NCI-H1436 treated with DMSO at 0.1 percent for 48 hours (cell line): ENCODE data around the gene RERE.
"Not testable (repeated sequence)": the region's sequence is repeated elsewhere in the genome, so short reads cannot be mapped to it uniquely, and the experiment has no call there.

Experiments used
- DNase-seq: peaks from one replicate; lab custom pipeline; 2025; lab: John Stamatoyannopoulos, UW

Gene RERE

GRCh38 chr1:8380310-8380709, 437.1 kb downstream of the RERE start:
- DNase-seq: not testable (repeated sequence)

GRCh38 chr1:8379513-8380186, 437.8 kb downstream of the RERE start:
- no peak for DNase-seq

- no peak for DNase-seq
Observed at GRCh38 chr1:8378981-8379470, 438.4 kb downstream of the RERE start.

- no peak for DNase-seq
Observed at GRCh38 chr1:8378178-8378577, 439.3 kb downstream of the RERE start.

DNA sequence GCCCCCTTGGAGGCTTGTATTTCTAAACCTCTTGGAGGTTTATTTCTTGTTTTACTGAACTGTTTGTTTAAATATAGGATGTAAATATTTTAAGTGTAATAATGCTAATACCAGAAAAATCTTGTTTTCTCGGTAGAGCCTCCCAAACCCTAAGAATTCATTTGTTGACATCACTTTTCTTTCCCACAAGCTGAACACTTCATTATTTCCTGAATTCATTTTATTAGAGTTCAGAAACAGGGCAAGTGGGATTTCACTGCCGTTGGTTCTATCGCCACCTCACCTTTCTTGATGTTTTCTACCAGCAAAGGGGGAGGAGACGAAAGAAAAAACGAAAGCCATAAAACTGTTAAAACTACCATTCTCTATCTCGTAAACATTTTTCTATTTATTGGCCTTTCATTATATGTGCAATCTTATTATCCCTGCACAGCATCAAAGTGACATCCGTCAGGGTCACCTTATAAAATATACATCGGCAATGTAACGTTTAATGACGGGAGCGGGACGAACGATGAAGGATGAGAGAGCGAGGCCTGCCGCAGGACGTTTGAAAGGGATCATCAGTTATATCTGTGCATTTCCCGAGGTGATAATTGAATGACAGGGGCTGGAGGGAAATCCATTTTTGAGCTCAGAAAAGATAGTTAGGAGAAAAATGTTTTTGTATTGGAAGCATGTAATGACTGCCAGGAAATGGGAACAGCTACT, 440.0 kb downstream of the RERE start:
- no peak for DNase-seq

DNA sequence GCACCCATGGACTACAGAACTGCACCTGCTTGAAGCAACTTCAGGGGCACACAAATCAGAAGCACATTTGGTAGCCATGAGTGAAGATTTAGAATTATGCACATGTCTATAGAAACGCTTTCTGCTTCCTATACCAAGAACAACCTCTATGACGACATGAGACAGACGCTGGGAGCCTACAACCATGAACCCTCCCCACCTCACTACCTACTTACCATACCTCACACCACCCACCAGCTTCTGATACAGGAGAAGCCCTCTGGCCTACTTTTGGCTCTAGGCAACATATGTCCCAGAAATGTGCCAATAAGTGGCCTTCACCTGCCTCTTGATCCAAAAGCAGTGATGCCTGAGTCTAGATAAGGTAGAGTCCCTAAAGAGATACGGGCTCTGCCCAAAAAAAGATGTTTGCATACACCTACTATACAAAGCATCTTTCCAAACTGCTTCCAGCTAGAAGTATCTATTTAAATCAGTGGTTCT, 441.0 kb downstream of the RERE start:
- DNase-seq: no peak

DNA sequence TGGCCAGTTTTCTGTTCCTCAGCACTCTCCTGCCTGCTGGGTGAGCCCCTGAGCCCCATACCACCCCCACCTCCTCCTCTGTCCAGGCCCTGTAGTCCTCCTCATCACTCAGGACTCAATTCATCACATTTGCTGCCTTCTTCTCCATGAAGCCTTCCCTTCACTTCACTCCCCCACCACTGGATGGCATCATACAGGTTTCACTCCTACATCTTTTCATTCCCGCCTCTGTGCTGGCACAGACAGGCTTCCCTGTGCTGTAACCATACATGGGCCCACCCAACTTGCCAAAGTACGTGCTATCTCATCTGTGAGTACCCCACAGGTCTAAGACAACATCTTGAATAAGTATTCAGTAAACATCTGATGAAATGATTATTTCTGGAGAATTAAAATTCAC, 442.6 kb downstream of the RERE start:
- no peak for DNase-seq

GRCh38 chr1:8374356-8374755, 443.1 kb downstream of the RERE start:
- no peak for DNase-seq

GRCh38 chr1:8373581-8374241, 443.7 kb downstream of the RERE start:
- DNase-seq: no peak

DNA sequence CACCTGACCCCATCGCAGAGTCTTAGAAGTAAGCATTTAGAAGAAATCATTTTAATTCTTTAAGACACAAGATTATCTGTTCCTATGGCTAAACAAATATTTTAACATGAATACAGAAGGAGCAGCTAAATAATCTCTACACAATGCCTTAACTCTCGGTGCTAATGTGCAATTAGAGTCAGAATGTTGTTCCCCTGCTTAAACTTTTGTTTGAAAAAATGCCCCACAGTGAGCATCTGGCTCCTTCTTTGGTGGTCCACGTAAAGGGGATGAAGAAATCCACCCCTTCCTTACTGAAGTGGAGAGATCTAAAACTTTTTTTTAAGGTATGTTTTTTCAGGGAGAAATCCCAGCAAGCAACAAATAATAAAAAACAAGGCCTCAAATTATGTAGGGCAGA, 444.3 kb downstream of the RERE start:
- no peak for DNase-seq

GRCh38 chr1:8371372-8371991, 446.0 kb downstream of the RERE start:
- DNase-seq: no peak

DNA sequence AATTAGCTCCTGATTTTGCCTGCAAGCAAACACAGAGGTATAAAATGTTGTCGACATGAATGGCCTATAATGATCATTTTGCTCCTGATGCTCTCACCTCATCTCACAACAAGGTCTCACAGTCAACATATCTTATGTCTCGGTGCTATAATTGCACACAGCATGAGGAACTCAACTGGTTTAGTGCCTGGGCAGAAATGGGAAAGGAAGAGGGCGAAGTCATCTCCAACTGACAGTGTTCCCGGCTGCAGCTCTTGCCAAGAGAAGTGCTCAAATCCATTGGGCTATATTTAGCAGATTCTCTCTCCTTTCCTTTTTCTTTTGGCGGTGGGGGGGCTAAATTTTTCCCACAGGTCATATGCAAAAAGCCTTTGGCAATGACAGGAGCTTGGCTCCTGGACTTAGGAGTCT, 446.5 kb downstream of the RERE start:
- DNase-seq: no peak

GRCh38 chr1:8370046-8370881, 447.2 kb downstream of the RERE start:
- no peak for DNase-seq

- no peak for DNase-seq
Observed at GRCh38 chr1:8368956-8369639, 448.3 kb downstream of the RERE start.

DNA sequence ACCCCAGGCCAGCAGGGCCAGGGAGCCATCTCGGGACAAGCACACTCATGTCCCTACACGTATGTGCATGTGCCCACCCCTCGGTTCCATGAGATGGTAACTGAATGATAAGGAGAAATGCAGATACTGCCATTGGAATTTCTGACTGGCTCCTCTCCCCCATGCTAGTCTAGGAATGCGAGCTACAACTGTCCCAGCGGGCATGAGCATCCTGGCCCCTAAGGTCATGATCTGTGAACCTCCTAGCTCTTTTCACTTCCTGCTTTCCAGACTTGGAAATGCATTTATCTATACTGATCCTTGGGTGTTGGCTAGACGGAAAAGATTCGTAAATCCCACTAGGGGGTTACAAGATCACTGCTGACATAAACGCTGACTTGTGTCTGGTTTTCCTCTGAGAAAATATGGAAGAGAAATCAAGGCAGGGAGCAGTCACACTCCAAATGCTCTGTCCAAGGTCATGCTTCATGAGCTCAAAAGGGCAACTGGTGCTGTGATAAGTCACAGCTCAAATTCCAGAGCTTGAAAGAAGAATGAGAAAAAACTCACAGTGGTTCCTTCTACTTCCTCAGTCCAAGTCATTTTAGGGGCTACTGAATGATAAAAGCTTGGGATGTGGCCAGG, 449.8 kb downstream of the RERE start:
- no peak for DNase-seq

DNA sequence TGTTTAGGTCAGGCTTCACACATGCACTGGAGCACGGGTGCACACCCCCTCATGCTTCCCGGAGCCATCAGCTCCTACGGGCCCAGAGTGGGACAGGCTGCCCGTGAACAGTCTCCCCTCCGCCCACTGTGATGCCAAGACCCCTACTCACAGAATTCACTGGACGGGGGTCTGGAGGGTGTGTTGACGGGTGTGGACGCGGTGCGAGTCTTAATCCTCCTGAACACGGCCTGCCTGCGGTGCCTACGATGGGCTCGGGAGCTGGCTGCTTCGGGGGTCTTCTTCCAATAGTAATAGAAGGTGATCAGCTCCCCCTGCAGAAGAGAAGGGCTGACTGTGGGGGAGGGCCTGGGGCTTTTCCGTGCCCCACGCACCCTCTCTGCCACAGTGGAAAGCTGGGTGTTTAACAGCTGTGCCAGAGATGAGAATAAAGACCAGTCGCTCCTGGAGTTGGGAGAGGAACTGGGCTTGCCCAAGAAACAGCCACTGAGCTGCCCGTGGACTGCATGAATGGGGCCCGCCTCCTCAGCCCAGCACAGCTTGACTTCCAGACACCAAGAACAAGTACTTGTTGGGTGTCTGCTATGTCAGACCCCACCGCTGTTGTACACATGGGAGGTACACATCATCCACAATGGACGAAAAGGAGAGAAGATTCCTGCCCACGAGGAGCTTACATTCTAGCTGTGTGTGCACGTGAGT, 451.6 kb downstream of the RERE start:
- DNase-seq: no peak

DNA sequence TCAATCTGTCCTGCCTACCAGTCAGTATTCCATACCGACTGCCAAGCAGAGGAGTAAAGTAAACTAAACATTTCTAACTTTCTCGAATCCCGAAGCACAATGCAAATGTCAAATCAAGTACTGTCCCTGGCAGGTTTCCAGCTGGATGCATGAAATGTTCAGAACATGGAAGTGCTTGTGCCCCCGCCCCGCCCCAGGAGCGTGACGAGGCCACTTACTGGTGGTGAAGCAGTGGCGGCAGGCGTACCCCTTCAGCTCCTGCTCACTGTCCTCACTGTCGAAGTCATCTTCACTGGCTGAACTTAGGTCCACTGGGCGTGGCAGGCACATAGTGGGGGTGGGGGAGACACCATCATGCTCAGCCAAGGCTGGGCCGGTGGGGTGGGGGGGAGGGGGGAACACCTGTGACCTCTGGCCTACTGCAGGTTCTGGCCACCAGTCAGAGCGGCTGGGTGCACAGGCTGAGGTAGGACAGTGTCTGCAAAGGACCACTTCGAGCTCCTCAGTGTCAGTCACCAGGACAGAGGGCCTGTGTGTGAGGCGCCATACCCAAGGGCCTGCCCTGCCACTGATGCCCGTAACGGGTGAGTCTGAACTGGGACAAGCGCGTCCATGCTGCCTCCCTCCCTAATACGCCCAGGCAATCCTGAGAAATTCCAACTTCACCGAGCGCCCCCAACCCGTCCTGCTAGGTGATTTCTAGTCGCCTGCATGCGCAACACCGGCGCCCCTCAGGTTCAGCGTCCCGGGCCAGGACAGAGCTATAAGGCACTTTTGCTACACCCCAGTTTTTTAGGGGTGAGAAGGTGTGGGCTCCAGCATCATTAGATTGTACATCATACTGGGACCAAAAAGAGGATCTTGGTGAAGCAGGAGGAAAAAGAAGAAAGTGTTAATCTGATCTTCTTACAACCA, 452.7 kb downstream of the RERE start:
- DNase-seq: no peak

GRCh38 chr1:8363767-8364301, 453.6 kb downstream of the RERE start:
- DNase-seq: no peak
